Measurements from ENCODE around the gene NCAPG2.

DNA sequence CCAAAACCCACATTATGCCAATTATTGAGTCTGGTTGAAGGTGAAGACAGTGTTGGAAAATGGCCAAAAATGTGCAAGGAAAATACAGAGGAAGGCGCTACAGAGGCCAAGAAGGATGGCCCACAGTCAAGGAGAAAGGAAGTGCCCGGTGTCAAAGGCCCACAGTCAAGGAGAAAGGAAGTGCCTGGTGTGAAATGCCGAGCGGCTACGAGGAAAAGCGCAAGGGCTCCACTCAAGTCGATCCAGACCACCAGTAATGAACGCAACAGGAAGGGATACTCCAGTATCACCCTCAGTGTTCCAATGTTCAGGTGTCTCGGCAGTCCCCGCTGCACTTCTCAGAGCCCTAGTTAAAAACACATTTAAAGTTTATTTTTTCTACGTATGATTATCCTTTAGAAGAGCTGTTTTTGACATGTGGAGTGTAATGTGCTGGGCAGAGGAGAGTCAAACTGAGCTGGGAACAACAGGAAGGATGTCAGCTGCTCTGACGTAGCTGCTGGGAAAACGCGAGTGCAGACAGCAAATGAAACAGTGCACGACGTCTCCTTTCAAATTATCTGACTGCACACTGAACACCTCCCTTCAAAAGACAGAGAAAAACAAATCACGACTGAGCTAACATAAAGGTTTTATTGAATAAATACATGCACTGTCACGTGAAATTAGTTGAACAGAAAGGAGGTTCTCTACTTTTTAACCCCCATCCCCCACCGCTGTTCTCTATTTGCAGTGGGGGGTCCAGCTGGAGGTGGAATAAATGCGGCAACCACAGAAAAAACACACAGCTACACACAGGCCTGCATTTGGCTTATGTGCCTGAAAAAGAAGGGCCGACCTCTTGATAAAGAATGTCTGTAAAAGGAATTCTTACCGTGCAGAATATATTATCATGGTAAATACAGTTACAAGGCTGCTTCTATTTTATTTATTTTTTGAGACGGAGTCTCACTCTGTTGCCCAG lies 26.1 kb upstream of the NCAPG2 start:
- TF ChIP-seq CTCF (IDR thresholded peaks at IDR 0.05; ENCODE audit: low read length) (no peak), EZH2 (optimal IDR thresholded peaks at IDR 0.05; ENCODE audit: low read depth, low read length) (no peak)

Measured in MM.1S (cell line).